ENCODE data around the gene METTL8.
"Not testable (repeated sequence)": the region's sequence is repeated elsewhere in the genome, so short reads cannot be mapped to it uniquely, and the experiment has no call there.

Gene METTL8

DNA sequence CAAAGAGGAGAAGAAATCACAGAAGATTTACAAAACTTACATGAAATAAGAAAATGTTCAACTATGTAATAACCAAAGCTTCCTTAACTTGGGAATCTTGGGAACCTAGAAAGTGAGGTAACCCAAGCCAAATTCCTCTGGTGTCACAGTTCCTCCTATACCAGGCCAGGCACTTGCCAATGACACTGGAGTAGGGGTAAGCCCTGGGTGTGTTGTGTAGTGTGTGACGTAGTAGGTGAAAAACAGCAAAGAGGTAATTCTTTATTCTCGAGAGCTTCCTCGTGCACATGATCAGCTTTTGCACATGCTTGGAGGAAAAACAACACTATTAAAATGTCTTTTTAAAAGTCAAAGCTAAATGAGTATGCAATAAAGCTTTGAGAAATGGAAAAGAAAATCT, 118.0 kb downstream of the METTL8 start:
- no peak for DNase-seq (ENCODE audit: low read depth, low spot score)

DNA sequence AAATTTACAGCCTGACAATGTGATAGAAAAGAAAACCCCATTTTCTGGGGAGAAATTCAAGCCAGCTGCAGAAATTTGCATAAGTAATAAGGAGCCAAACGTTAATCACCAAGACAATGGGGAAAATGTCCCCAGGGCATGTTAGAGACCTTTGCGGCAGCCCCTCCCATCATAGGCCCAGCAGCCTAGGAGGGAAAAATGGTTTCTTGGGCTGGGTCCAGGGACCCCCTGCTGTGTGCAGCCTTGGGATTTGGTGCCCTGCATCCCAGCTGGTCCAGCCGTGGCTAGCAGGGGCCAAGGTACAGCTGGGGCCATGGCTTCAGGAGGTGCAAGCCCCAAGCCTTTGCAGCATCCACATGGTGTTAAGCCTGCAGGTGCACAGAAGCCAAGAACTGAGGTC, 121.6 kb downstream of the METTL8 start:
- not testable (repeated sequence) for DNase-seq (ENCODE audit: low read depth, low spot score)

DNA sequence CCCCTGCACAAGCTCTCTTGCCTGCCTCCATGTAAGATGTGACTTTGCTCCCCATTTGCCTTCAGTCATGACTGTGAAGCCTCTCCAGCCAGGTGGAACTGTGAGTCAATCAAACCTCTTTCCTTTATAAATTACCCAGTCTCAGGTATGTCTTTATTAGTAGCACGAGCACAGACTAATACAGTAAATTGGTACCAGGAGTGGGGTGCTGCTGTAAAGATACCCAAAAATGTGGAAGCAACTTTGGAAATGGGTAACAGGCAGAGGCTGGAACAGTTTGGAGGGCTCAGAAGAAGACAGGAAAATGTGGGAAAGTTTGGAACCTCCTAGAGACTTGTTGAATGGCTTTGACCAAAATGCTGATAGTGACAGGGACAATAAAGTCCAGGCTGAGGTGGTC, 122.2 kb downstream of the METTL8 start:
- not testable (repeated sequence) for DNase-seq (ENCODE audit: low read depth, low spot score)

DNA sequence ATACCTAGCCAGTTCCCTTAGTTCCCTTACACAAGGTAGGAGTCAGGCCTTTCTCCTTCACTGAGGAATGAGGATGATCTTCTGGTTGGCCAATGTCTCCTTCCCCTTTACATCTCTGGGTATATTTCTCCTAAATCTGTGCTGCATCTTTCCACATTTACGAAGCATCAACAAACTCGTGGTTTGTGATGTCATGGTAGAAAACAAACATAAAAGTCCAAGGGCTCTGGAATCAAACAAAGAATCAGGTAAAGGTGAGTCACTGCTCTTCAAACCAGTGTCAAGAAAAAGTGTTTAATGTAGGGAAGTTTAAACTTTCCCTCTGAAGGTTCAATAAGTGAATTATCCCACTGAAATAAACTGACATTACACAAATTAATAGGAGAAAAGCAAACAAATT, 122.9 kb downstream of the METTL8 start:
- DNase-seq (ENCODE audit: low read depth, low spot score) = no peak

DNA sequence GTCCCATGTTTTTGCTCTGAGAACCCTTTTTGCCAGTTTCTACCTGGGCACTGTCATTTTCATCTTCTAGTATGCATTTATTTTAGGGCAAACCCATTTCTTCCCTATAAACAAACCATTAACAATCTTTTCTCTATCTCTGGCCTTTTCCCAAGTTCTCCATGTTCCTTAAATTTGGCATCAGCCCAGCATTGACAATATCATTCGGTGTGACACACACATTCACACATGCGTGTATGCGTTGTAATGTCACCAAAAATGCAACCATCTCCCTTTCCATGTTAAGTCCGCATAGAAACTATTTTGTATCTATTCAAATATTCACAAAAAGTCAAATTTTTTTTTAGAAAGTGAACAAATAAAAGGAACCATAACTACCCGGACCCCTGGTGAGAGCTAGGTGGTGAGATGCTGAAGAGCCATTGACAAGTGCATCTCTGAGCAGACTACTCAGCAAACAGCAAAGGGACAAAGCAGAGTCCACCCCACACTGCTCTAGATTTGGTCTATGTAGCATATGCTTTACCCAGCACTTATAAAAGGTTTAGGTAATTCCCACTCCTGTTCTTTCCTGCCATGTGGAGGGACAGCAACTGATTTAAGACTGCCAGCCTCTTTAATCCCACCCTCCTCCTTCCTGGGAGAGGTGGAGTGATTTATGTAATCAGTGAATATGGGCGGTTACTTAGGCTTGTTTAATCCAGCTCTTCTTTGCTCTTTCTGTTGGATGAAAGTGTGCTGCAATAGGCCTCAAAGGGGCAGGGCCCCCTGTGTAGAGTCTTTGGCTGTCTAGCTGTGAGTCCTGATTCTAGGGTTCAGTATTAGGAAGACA, 124.1 kb downstream of the METTL8 start:
- DNase-seq (ENCODE audit: low read depth, low spot score) = no peak

DNA sequence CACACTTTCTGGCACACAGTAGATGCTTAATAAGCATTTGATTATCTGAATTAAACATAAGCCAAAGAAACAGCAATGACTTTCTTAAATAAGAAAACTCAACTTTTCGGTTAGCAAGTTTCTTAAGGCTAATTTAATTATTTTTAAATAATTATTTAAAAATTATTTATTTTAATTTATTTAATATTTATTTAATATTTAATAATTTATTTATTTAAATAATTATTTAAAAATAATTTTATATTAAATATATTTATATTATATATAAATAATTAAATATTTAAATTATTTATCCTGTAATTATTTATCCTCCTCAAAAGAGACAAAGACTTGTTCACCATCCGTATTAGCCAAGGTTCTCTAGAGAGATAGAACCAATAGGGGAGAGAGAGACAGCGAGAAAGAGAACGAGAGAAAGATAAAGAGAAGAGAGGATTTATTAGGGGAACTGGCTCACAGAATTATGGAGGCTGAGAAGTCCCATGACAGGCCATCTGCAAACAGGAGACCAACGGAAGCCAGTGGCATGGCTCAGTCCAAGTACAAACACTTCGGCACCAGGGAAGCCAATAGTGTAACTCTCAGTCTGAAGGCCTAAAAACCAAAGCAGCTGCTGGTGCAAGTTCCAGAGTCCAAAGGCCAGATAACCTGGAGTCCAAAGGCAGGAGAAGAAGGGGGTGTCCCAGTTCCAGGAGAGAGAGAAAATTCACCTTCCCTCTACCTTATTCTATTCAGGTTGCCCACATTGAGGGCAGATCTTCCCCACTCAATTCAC, 125.3 kb downstream of the METTL8 start:
- no peak for DNase-seq (ENCODE audit: low read depth, low spot score)

DNA sequence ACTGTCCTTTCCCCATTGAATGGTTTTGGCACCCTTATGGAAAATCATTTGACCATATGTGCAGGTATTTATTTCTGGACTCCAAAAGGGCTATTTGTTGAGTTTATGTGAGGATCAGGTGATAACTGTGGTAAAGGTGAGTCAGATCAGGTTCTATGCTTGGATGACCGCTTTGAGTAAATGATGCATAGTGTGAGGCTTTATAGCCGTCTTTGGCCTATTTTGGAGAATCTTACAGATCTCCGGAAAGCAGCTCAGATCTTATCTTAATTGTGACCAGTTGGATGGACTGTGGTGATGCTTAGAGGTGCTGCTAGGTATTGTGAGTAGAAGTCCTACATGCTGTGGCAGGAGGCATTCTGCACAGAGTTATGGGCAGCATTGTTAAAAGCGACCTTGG, 126.2 kb downstream of the METTL8 start:
- no peak for DNase-seq (ENCODE audit: low read depth, low spot score)

DNA sequence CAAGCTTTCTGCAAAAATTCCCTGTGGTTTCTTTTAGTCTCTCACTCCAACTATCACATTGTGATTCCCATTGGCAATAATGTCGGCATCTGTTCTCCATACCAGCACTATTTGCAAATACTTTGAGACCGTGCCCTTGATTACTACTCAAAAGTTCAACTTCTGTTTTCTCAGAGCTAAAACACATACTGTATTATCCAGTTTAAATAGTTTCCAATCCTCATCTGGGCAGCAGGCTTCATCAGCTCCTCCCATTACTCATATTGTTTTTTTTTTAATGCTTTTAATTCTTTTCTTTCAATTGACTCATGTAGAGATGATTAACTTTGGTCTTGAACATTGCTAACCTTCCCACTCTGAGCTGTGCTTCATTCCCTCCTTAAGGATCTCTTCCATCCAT, 135.8 kb downstream of the METTL8 start:
- DNase-seq (ENCODE audit: low read depth, low spot score) = no peak

DNA sequence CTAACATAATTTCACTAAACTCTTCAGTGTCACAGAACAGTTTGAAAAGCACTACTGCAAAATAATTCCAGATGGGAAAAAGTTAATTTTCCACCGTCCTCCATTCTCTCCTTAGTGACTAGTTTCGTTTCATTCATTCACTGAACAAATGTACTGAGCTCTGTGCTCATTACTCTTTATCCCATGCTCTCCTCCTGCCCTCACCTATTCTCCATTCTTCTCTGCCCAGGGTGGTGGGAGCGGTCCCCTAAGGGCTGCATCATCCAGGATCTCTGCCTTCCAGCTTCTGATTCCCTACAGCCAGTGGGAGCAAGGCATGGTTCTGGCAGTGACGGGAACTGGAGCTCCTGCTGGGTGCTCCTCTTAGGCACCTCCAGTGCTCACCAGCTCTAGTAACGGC, 139.2 kb downstream of the METTL8 start:
- no peak for DNase-seq (ENCODE audit: low read depth, low spot score)

DNA sequence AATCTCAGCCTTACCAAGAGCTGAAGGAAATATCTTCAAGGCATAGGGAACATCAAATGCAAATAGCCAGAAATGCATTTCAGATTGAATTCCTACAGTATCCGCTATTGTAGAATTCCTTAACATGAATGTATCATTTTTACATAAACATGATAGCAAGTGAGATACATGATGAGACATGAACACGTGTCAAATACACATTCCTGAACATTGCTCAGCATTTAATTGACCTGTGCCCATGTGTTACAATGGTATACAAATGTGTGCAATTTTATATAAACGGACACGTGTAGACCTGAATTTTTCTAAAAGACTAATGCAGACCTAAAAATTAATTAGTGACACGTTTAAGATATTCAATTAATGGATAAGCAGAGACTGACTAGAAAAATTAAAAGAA, 140.1 kb downstream of the METTL8 start:
- DNase-seq (ENCODE audit: low read depth, low spot score) = no peak

DNA sequence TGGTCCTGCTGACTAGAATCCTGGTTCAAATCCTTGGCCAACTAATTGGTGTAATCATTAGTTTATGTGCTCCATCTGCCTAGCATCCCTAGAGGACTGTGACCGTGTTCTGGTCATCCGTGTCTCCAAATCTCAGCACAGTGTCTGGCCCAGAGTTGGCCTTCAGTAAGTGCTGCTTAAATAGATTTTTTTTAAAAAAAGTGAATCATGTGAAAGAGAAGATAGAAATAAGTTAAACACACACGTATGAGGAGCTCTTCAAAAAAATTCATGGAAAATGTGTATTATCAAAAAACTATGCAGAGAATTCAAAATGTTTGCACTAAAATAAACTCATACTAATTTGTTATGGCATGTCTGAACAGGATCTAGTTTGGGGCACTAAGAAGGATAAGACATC, 143.8 kb downstream of the METTL8 start:
- no peak for DNase-seq (ENCODE audit: low read depth, low spot score)

DNA sequence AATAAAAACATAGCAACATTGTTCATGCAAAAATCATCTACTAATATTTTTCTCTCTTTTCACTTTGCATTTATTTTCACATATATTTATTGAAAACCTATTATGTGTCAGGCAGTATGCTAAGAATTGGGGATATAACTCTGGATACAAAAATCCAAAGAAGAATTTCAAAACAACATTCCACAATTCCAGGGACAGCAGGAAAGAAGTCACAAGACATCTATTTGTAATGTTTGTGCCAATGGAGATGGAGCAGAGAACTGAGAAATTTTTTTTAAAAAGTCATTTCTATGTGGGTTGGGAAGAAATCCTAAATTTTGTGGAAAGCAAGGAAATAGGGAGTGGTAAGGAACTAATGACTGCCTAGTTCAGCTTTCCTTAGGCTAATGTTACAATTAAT, 144.5 kb downstream of the METTL8 start:
- no peak for DNase-seq (ENCODE audit: low read depth, low spot score)

DNA sequence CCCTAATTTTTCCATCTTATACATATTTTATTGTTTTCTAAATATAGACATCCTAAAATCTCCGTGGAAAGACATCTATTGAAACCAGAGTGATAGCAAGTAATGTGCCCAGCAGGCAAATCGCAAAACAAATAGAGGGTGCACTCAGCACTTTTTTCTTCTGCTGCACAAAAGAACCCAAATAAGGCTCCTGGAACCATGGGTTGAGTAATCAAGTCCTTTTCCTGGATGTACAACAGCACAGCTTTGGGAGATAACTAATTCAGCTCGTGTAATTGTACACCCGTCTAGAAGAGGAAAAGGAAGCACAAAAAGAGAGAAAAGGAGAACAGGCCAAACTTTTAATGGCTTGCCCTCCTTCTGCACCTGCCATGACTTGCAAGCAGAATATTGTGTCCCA, 146.2 kb downstream of the METTL8 start:
- DNase-seq (ENCODE audit: low read depth, low spot score) = no peak

DNA sequence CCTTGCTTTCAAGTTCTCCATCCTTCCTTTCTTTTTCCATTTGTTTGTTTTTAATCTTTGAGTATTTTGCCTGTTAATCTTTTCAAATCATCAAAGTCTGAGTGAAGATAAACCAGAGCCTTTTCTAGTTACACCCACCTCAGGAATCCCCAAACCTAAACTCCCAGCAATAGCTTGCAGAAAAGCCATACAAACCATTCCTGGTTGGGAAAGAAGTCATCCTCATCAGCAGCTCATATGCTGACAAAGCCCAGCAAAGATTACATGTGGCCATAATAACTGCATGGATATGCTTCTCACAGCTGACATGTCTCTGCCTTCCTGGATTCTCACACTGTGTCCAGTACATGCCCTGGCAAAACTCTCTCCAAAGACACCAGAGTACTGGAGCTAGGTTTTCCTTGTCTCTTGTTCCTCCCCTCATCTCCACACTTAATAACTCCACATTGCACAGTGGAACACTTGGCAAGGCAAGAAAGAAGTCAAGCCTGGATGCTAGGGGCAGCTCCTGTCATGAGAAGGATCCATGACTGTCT, 146.7 kb downstream of the METTL8 start:
- no peak for DNase-seq (ENCODE audit: low read depth, low spot score)

DNA sequence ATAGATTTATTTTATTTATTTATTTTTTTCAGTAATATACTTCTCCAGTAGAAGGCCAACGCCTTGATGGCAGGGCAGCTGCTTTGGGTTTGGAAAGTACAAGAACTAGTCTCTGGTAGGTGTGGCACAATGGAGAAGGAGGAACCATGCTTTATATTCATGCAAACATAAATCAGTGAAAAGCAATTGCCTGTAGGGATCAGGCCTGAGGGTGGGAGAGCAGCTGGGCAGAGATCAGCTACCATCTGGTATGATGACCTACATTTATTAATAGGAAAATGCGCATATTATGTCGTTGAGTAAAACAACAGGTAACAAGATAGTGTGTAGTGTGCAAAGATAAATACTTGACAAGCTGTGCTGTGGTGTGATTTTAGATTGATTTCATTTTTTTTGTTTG, 152.7 kb downstream of the METTL8 start:
- DNase-seq (ENCODE audit: low read depth, low spot score) = no peak

DNA sequence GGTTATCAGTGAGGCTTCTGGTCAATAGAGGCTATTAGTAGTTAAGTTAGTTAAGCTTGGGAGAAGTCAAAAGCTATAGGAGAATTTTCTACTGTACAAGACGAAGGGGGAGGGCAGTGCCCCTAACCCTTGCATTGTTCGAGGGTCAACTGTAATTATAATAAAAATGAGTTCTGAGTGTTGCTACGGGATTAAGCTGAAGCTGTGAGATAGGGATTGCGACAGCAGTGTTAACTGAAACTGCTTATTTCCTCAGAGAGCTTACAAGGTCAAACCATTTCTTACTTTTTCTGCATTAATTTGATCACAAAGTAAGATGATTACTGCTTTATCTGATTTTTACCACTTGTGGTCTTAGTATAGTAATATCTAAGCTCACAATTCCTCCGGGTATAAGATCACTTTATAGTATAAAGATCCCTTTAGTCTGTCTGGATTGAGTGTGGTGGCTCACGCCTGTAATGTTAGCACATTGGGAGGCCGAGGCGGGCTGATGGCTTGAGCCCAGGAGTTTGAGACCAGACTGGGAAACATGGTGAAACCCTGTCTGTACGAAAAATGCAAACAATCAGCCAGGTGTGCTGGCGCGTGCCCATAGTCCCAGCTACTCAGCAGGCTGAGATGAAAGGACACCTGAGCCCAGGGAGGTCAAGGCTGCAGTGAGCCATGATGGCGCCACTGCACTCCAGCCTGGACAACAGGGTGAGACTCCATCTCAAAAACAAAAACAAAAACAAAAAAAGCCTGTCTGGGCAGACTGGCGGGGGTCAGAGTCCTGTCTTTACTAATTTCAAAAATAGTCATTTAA, 153.6 kb downstream of the METTL8 start:
- no peak for DNase-seq (ENCODE audit: low read depth, low spot score)

DNA sequence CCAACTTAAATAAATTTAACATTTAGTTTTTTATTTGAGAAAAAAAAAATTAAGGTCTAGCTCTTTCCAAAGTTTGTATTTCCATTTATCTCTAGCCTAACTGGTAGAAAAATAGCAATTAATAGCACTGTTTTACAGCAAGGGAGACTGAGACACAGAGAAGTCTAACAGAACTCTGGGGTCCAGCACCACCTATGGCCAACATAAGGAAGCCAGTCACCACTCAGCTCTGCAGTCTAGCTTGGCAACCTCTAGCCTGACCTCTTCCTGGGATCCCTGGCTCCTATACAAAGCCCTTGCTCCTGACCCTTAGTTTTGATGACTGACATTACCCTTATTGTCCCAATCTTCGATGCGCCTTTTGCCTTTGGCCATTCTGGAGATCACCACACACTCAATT, 159.0 kb downstream of the METTL8 start:
- DNase-seq (ENCODE audit: low read depth, low spot score) = no peak

DNA sequence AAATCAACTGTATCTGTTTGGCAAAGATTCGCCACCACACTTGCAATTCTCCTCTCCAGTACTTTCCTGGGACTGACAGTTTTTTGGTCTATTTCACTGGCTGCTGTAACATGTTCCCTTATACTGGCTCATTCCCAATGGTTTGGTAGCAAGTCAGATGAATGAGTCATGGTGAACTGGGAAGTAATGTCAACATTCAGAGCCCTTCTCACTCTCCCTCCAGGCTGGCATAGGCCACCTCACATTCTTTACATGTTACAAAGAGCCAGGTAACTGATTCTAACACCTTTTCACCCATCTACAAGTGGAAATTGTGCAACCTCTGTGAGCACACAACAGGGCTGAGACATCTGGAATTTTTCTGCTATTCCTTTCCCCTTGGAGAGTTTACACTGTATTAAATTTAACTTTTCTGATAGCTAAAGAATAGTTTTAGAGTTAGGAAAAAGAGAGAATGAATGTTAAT, 161.8 kb downstream of the METTL8 start:
- DNase-seq (ENCODE audit: low read depth, low spot score) = no peak

DNA sequence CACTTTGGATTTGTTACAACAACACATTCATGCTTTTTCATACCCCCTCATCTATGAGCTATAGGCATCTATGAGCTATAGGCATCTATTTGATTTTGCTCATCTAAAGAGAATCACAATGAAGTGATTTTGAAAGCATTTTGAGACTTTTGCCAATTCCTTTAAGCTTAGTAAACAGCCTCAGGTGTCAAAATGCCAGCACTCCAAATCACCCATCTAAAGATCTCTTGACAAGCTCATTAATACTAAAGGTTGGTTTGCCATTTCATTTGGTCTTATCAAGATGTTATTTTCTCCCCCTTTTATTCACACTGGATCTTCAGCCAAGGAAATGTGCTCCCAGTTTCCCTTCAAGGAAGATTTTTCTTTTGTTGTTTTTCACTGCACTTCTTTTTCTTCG, 162.4 kb downstream of the METTL8 start:
- DNase-seq (ENCODE audit: low read depth, low spot score) = no peak

DNA sequence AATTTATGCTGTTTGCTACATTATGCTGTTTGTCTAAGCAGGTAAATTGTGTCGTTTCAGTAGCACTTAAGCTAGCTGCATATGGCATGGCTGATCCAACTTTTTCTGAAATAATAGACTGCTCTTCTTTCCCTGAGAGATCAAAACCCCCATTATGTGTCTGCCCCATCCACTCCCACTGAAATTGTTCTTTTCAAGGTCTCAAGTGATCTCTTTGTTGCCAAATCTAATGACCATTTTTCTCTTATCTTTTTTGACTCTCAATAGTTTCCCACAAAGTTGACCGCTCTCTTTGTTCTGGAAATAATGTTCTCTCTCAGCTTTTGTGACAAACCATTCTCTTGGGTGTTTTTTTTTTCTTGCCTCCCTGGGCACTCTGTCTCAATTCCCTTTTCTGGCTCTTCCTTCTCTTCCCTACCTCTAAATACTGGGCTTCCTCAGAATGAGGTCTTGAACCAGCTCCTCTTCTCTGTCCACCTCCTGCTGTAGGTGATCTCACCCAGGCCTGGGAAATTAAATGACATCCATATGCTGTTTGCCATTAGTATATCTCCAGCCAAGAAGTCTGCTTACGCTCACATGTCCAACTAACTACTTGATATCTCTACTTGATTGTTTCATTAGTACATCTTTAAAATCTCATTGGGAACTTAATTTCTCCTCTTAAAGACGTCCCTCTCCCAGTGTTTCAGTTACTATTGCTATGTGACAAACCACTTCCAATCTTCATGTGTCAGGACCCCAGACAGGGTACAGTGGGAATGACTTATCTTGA, 165.7 kb downstream of the METTL8 start:
- DNase-seq (ENCODE audit: low read depth, low spot score) = no peak

Data from activated naive CD8-positive, alpha-beta T cell treated with anti-CD3 and anti-CD28 coated beads, Interleukin-2, amount 50 U/mL, for 16 hours (primary cell).